ENCODE results near the gene SBSN.

Gene SBSN

DNA sequence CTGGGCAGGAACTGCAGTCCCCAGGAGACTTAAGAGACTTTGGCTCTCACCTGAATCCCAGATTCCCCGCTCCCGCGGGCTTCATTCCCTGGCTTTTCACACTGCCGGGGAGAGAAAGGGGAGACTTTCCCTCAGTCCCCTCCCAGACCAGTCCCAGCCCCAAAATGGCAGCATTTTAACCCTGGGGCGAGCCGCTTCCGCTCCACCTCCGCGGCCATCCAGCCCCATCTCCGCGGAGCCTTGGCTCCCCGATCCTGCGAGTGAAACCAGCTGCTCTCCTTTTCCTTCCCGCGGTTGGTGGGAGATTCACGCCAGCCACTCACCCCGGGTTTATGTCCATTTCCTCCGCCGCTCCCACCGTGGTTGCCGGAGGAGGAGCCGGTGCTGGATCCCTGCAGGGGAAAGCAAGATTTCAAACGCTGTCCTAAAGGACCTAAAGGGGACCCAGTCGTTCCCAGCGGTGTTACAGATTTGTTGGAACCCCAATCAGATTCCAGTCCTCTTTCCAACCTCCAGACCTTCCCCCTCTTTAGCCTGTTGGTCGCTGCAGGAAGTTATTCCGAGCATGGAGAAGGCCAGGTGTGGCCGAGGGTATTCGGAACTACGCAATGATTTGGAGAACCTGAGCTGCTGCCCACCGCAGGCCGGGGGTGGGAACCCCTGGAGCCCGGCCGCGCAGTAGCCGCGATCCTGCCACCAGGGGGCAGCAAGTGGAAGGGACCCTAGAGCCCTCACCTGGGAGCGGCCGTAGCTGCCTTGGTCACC, 18.1 kb downstream of the SBSN start:
- Mint-ChIP-seq H3K4me3 (peak overlapping the region; percentile 77), H3K27ac (peak overlapping the region; percentile 63), H3K27me3 (peaks cover 65% of the 10 kb centered on the region), H3K4me1 (peaks cover 17% of the 10 kb centered on the region), H3K36me3 (no peaks in the 10 kb centered on the region), H3K9me3 (no peaks in the 10 kb centered on the region)
- ATAC-seq, result peak; percentile 81

GRCh38 chr19:35509018-35509652, 19.0 kb downstream of the SBSN start:
- no peak overlapping the region for H3K4me3 Mint-ChIP-seq
- peaks cover 17% of the 10 kb centered on the region for H3K4me1 Mint-ChIP-seq
- no peaks in the 10 kb centered on the region for H3K9me3 Mint-ChIP-seq
- H3K36me3 Mint-ChIP-seq, result no peaks in the 10 kb centered on the region
- H3K27ac Mint-ChIP-seq, result peak overlapping the region; percentile 63
- peaks cover 60% of the 10 kb centered on the region for H3K27me3 Mint-ChIP-seq
- peak; percentile 51 for ATAC-seq

- H3K27me3 Mint-ChIP-seq, result peaks cover 58% of the 10 kb centered on the region
- H3K9me3 Mint-ChIP-seq, result no peaks in the 10 kb centered on the region
- ATAC-seq, result no peak
Observed at GRCh38 chr19:35508129-35508528, 20.0 kb downstream of the SBSN start.

DNA sequence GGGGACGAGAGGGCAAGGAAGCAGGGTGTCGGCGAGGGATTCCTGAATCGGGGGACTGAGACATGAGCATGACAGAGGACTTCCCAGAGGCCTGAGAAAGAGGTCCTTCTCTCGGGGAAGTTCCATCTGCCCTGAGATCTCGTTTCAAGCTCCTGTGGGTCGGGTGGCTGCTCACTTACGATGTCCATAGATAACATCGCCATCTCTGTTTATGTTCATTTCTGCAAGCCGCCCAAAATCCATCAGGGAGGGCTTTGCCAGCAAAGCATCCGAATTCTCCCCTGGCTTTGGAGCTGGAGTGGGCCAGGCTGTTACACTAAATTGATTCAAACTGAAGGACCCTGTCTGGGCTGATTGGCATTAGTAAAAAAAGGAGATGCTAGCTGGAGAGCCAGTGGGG, 20.6 kb downstream of the SBSN start:
- H3K9me3 Mint-ChIP-seq, result no peaks in the 10 kb centered on the region
- H3K36me3 Mint-ChIP-seq, result no peaks in the 10 kb centered on the region
- H3K4me1 Mint-ChIP-seq, result peaks cover 17% of the 10 kb centered on the region
- ATAC-seq, result no peak
- H3K27ac Mint-ChIP-seq, result no peak overlapping the region
- H3K4me3 Mint-ChIP-seq, result no peak overlapping the region
- peaks cover 58% of the 10 kb centered on the region for H3K27me3 Mint-ChIP-seq

More at GRCh38 chr19:35508129-35508528, 20.0 kb downstream of the SBSN start:
- Mint-ChIP-seq H3K27ac (no peak overlapping the region), H3K36me3 (no peaks in the 10 kb centered on the region), H3K4me1 (peaks cover 17% of the 10 kb centered on the region), H3K4me3 (no peak overlapping the region)

DNA sequence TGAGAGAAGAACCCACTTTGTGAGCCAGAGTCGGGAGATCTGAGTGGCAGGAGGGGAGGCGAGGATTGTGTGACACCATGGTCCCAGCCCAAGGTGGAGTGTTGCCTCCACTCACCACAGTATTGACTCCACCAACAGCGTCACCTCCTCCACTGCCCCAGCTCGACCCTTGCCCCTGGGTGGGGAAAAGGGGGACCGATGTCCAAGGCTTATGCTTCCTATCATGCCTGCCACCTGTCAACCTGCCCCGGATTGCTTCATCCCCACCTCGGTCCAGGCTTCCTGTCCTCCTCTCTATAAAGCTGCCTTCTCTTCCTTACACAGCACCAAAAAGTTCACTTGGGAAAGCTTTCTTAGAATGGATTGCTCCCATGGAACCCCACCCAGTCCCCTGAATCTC, 22.1 kb downstream of the SBSN start:
- no peak overlapping the region for H3K4me3 Mint-ChIP-seq
- no peaks in the 10 kb centered on the region for H3K9me3 Mint-ChIP-seq
- ATAC-seq, result no peak
- peaks cover 17% of the 10 kb centered on the region for H3K4me1 Mint-ChIP-seq
- peaks cover 59% of the 10 kb centered on the region for H3K27me3 Mint-ChIP-seq
- H3K27ac Mint-ChIP-seq, result no peak overlapping the region
- no peaks in the 10 kb centered on the region for H3K36me3 Mint-ChIP-seq

- no peaks in the 10 kb centered on the region for H3K36me3 Mint-ChIP-seq
- no peaks in the 10 kb centered on the region for H3K9me3 Mint-ChIP-seq
- H3K27me3 Mint-ChIP-seq, result peaks cover 51% of the 10 kb centered on the region
- H3K4me3 Mint-ChIP-seq, result no peak overlapping the region
- no peak for ATAC-seq
- H3K4me1 Mint-ChIP-seq, result no peaks in the 10 kb centered on the region
- H3K27ac Mint-ChIP-seq, result no peak overlapping the region
Observed at GRCh38 chr19:35502751-35503150, 25.4 kb downstream of the SBSN start.

DNA sequence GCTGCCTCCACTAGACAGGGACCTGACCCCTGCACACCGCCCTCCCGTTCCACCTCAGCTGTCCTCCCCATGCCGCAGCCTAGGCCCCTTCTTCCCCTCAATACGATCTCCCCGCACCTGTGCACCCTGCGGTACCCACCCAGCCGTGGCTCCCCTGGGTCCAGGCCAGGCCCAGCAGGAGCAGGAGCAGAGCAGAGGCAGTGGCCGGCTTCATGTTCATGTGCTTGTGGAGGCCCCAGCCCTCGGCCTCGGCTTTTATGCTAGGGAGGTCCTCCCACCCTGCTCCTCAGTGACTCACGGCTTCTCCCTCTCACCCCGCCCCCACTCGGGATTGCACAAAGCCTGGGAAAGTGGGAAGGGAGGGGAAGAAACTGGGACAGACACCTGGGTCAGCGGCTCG, 26.4 kb downstream of the SBSN start:
- no peak for ATAC-seq
- Mint-ChIP-seq H3K36me3 (no peaks in the 10 kb centered on the region), H3K4me1 (no peaks in the 10 kb centered on the region), H3K27me3 (peaks cover 43% of the 10 kb centered on the region), H3K4me3 (no peak overlapping the region), H3K27ac (no peak overlapping the region), H3K9me3 (no peaks in the 10 kb centered on the region)

- no peaks in the 10 kb centered on the region for H3K36me3 Mint-ChIP-seq
- H3K4me3 Mint-ChIP-seq, result no peak overlapping the region
- peaks cover 1% of the 10 kb centered on the region for H3K4me1 Mint-ChIP-seq
- H3K9me3 Mint-ChIP-seq, result no peaks in the 10 kb centered on the region
- H3K27ac Mint-ChIP-seq, result no peak overlapping the region
- H3K27me3 Mint-ChIP-seq, result peaks cover 43% of the 10 kb centered on the region
- ATAC-seq, result no peak
Observed at GRCh38 chr19:35500611-35501010, 27.5 kb downstream of the SBSN start.

DNA sequence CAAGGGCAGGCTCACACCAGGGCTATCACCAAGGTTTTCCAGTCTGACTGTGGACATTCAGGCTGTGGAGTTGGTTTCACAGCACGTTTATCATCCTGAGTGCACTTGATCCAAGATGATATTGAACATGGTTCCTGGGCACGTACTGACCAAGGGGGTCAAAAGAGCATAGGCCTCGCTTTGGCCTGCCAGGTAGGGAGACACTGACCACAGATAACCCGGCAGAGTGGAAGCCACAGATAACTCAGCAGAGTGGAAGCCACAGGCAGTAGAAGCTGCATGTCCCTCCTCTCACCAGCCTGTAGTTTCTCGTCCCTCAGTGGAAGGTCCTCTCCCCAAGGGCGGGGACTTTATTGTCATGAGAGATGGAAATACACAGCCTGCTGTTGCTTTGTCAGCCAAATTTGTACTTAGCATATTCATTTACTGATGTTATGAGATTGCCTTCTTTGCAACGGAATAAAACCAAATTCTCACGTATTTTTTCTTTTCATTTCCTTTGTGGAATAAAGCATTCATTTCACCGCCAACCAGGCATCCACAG, 29.1 kb downstream of the SBSN start:
- Mint-ChIP-seq H3K9me3 (no peaks in the 10 kb centered on the region), H3K27me3 (peaks cover 38% of the 10 kb centered on the region), H3K27ac (no peak overlapping the region), H3K36me3 (no peaks in the 10 kb centered on the region), H3K4me3 (no peak overlapping the region), H3K4me1 (peaks cover 10% of the 10 kb centered on the region)
- no peak for ATAC-seq

GRCh38 chr19:35498220-35498619, 29.9 kb downstream of the SBSN start:
- H3K27ac Mint-ChIP-seq, result no peak overlapping the region
- ATAC-seq, result no peak
- H3K9me3 Mint-ChIP-seq, result no peaks in the 10 kb centered on the region
- peaks cover 10% of the 10 kb centered on the region for H3K4me1 Mint-ChIP-seq
- no peaks in the 10 kb centered on the region for H3K36me3 Mint-ChIP-seq
- no peak overlapping the region for H3K4me3 Mint-ChIP-seq
- peaks cover 33% of the 10 kb centered on the region for H3K27me3 Mint-ChIP-seq

DNA sequence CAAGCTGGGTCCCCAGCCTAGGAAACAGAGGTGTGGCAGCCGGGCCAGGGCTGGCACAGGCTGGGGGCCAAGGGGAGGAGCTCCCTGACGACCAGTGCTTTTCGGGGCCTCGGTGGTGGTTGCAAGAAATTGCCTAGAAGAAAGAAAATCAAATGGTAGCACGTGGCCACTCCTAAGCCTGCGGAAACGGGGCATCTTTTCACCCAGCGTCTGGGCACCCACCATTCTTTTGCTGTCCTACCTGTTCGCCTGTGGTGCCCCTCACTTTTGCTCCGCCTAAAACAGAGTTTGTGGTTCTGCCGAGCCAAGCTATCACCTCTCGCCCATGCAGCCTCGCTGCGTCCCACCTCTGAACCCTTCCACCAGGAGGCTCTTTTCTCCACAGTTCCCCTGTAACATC, 30.7 kb downstream of the SBSN start:
- no peaks in the 10 kb centered on the region for H3K36me3 Mint-ChIP-seq
- no peaks in the 10 kb centered on the region for H3K9me3 Mint-ChIP-seq
- H3K27me3 Mint-ChIP-seq, result peaks cover 25% of the 10 kb centered on the region
- H3K4me1 Mint-ChIP-seq, result peaks cover 10% of the 10 kb centered on the region
- no peak overlapping the region for H3K27ac Mint-ChIP-seq
- no peak overlapping the region for H3K4me3 Mint-ChIP-seq
- no peak for ATAC-seq

GRCh38 chr19:35495107-35496064, 32.7 kb downstream of the SBSN start:
- no peaks in the 10 kb centered on the region for H3K9me3 Mint-ChIP-seq
- ATAC-seq, result peak; percentile 74
- H3K36me3 Mint-ChIP-seq, result no peaks in the 10 kb centered on the region
- no peak overlapping the region for H3K4me3 Mint-ChIP-seq
- peaks cover 18% of the 10 kb centered on the region for H3K27me3 Mint-ChIP-seq
- no peak overlapping the region for H3K27ac Mint-ChIP-seq
- peaks cover 10% of the 10 kb centered on the region for H3K4me1 Mint-ChIP-seq

DNA sequence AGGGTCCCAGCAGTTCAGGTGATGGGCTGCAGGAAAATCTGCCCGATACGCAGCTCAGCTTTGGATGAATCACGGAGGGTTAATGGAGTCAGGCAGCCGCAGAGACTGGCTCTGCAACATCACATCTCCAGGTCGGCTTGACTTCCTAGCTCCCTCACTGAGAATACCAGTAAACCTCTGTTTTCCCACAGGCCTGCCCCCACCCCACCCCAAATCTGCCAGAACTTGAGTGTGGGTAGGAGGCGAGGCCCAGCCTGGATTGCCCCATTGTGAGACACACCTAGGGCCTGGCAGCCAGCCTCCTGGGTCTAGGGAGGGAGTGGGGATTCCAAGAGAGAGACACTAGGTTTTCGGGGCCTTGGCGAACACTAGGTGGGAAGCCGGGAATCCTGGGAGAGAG, 34.1 kb downstream of the SBSN start:
- Mint-ChIP-seq H3K4me1 (peaks cover 10% of the 10 kb centered on the region), H3K4me3 (no peak overlapping the region), H3K27ac (no peak overlapping the region), H3K27me3 (peaks cover 21% of the 10 kb centered on the region), H3K36me3 (no peaks in the 10 kb centered on the region), H3K9me3 (no peaks in the 10 kb centered on the region)
- ATAC-seq, result no peak

GRCh38 chr19:35491836-35492360, 36.2 kb downstream of the SBSN start:
- H3K9me3 Mint-ChIP-seq, result no peaks in the 10 kb centered on the region
- no peak overlapping the region for H3K4me3 Mint-ChIP-seq
- H3K27me3 Mint-ChIP-seq, result peaks cover 21% of the 10 kb centered on the region
- H3K27ac Mint-ChIP-seq, result no peak overlapping the region
- no peak for ATAC-seq
- peaks cover 10% of the 10 kb centered on the region for H3K4me1 Mint-ChIP-seq
- no peaks in the 10 kb centered on the region for H3K36me3 Mint-ChIP-seq

- H3K36me3 Mint-ChIP-seq, result no peaks in the 10 kb centered on the region
- peaks cover 21% of the 10 kb centered on the region for H3K27me3 Mint-ChIP-seq
- no peaks in the 10 kb centered on the region for H3K9me3 Mint-ChIP-seq
- ATAC-seq, result no peak
- H3K4me3 Mint-ChIP-seq, result no peak within 1 kb of the TSS
- H3K4me1 Mint-ChIP-seq, result peaks cover 6% of the 10 kb centered on the region
- no peak within 1 kb of the TSS for H3K27ac Mint-ChIP-seq
Observed at GRCh38 chr19:35490364-35490763, 37.7 kb downstream of the SBSN start, which contains the start of gene KRTDAP. Gene KRTDAP (minus strand): TSS chr19:35490464. CDS start chr19:35490442, 22 bp downstream.

Data from stimulated activated memory B cell treated with anti-CD40 and anti-IgM and Interleukin-4, amounts not matched to agents 10 μg/mL and 1 μg/mL and 100 μg/mL, for 72 hours (primary cell).